Stimulated activated naive CD8-positive, alpha-beta T cell treated with anti-CD3 and anti-CD28 coated beads, Interleukin-15, Interleukin-2, amounts not matched to agents 100 ng/mL and 50 ng/mL, for 24 hours (primary cell): ENCODE measurements around the gene ELK4.

Source experiments
- H3K27ac Mint-ChIP-seq: one replicate; pipeline ENCODE4 v1.8.0; 2021; ENCODE audit warnings: mild to moderate bottlenecking, mixed read lengths
- H3K27me3 Mint-ChIP-seq: one replicate; pipeline ENCODE4 v1.8.0; 2021; ENCODE audit warnings: mixed read lengths
- H3K36me3 Mint-ChIP-seq: one replicate; pipeline ENCODE4 v1.8.0; 2021; ENCODE audit warnings: low read depth, mixed read lengths
- H3K4me1 Mint-ChIP-seq: one replicate; pipeline ENCODE4 v1.8.0; 2021; ENCODE audit warnings: low read depth, mixed read lengths
- H3K4me3 Mint-ChIP-seq: one replicate; pipeline ENCODE4 v1.8.0; 2021; ENCODE audit warnings: mild to moderate bottlenecking, mixed read lengths
- H3K9me3 Mint-ChIP-seq: one replicate; pipeline ENCODE4 v1.8.0; 2021; ENCODE audit warnings: mixed read lengths

Gene ELK4

GRCh38 chr1:205627956-205628355, 3.9 kb downstream of the ELK4 start:
- H3K27me3 Mint-ChIP-seq, result no peaks in the 10 kb centered on the region
- peak overlapping the region; percentile 47 for H3K4me3 Mint-ChIP-seq
- peaks cover 69% of the 10 kb centered on the region for H3K4me1 Mint-ChIP-seq
- peak overlapping the region; percentile 76 for H3K27ac Mint-ChIP-seq
- no peaks in the 10 kb centered on the region for H3K9me3 Mint-ChIP-seq
- peaks cover 46% of the 10 kb centered on the region for H3K36me3 Mint-ChIP-seq

DNA sequence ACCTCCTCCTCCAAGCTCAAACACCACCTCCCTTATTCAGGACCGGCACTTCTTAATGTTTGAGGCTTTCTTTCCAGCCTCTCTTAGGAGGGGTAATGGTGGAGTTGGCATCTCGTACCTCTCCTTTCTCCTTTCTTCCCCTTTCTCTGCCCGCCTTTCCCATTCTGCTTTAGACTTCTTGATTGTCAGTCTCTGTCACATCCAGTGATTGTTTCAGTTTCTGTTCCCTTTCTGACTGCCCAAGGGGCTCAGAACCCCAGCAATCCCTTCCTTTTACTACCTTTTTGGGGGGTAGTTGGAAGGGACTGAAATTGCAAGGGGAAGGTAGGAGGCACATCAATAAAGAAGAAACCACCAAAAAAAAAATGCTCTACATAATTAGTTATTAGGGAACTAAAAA, 5.6 kb downstream of the ELK4 start:
- H3K27me3 Mint-ChIP-seq, result no peaks in the 10 kb centered on the region
- H3K36me3 Mint-ChIP-seq, result peaks cover 56% of the 10 kb centered on the region

DNA sequence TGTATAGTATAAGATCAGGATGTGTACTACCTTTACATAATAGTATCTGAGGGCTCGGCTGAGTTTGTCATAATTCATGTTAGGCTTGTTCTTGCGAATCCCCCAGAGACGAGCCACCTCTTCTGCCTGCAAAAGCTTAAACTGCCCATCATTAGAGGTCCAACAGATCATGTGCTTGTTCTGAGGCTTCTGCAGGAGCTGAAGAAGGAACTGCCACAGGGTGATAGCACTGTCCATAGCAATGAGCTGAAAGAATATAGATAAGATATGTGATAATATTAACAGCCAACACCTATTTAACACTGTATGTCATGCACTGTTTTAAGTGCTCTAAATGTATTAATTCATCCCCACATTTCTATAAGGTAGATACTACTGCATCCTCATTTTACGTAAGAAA, 8.2 kb downstream of the ELK4 start:
- Mint-ChIP-seq H3K4me3 (no peak overlapping the region), H3K36me3 (peaks cover 74% of the 10 kb centered on the region), H3K27ac (no peak overlapping the region), H3K4me1 (peaks cover 45% of the 10 kb centered on the region), H3K9me3 (no peaks in the 10 kb centered on the region), H3K27me3 (no peaks in the 10 kb centered on the region)

More for the DNA sequence above, 5.6 kb downstream of the ELK4 start:
- H3K4me3 Mint-ChIP-seq, result peak overlapping the region; percentile 30
- peaks cover 61% of the 10 kb centered on the region for H3K4me1 Mint-ChIP-seq
- peak overlapping the region; percentile 65 for H3K27ac Mint-ChIP-seq
- H3K9me3 Mint-ChIP-seq, result no peaks in the 10 kb centered on the region

DNA sequence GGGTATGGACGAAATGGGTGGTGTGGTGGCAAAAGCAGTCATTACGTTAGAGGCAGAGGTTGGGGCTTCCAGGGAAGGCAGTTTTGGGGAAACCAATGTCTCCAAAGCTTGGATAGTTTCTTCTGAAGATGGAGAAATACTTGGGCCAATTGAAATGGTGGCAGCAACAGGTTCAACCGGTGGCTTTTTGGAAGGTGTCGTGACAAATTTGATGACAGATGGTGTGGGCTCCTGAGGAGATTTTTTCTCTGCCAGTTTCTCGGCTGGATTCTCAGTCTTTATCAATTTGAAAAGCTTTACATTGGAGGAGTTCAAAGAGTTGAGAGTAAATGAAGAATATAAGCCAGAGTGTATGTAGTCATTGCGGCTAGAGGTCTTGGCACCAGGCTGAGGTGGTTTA, 11.5 kb downstream of the ELK4 start:
- Mint-ChIP-seq H3K9me3 (no peaks in the 10 kb centered on the region), H3K27me3 (no peaks in the 10 kb centered on the region), H3K4me1 (peaks cover 29% of the 10 kb centered on the region), H3K36me3 (peaks cover 70% of the 10 kb centered on the region), H3K27ac (no peak overlapping the region), H3K4me3 (no peak overlapping the region)

DNA sequence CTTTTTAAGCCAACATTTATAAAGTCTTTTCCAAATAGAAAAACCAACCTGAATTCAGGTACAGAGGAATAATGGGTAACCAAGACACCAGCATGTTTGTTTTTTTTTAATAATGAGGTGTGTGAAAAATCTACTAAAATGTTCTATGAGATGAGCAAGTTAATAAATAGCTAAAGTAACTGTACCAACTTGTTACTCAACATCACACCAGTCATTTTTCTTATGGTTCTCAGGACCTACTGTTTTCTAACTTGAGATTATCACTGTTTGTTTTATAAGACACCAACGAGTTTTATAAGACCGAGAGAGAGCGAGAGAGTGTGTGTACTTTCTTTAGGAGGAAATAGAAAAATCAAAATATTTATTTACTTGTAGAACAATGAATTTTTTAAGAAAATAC, 12.4 kb downstream of the ELK4 start:
- Mint-ChIP-seq H3K27ac (no peak overlapping the region), H3K36me3 (peaks cover 69% of the 10 kb centered on the region), H3K4me1 (peaks cover 21% of the 10 kb centered on the region), H3K4me3 (no peak overlapping the region), H3K27me3 (no peaks in the 10 kb centered on the region), H3K9me3 (no peaks in the 10 kb centered on the region)

- Mint-ChIP-seq H3K4me3 (no peak overlapping the region), H3K27me3 (no peaks in the 10 kb centered on the region), H3K4me1 (peaks cover 31% of the 10 kb centered on the region), H3K36me3 (peaks cover 70% of the 10 kb centered on the region), H3K27ac (peak overlapping the region; percentile 38), H3K9me3 (no peaks in the 10 kb centered on the region)
Measured at GRCh38 chr1:205616563-205617293, 15.1 kb downstream of the ELK4 start.

DNA sequence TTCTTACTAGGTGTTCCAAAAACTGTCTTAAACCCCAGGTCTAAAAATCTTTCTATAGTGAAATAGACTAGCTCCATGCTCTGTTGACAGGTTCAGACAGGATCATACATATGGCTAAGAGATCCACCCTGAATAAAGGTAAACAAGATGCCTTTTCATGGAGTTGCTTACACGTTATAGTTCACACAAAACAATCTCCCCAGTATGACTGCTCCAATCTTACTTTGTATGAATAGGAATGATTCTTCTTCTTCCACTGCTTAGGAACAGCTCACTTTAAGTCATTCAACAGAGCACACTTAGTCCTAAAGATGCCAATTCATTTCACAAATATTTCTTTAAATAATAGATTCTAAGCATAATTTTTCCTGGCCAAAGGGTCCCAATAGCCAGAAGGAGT, 16.0 kb downstream of the ELK4 start:
- H3K4me1 Mint-ChIP-seq, result peaks cover 41% of the 10 kb centered on the region
- no peak overlapping the region for H3K4me3 Mint-ChIP-seq
- peak overlapping the region; percentile 40 for H3K27ac Mint-ChIP-seq
- no peaks in the 10 kb centered on the region for H3K9me3 Mint-ChIP-seq
- H3K27me3 Mint-ChIP-seq, result no peaks in the 10 kb centered on the region
- H3K36me3 Mint-ChIP-seq, result peaks cover 76% of the 10 kb centered on the region

DNA sequence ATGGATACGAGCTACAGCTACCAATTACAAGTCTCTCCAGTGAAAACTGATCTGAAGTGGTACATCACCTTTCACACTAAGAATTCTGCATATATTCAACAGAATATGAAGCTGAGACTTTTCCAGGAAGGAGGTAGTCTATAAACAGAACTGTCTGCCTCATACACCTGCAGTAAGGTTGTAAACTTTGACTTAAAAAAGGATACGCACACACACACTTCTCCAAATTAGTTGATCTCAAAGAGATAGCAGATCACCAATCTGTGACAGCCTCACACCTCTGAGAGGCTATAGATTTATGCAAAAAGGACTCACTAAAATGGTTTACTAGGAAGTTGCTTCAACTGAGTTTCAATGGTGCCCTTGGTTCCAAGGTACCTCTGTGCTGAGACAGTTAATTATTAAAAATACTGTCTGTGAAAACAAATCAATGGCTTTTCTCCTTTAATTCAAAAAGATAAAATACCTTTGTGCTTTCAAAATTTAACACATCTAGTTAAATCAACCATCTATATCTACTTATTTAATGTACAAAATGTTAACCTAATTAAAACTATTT, 17.9 kb downstream of the ELK4 start:
- no peaks in the 10 kb centered on the region for H3K27me3 Mint-ChIP-seq
- H3K4me1 Mint-ChIP-seq, result peaks cover 58% of the 10 kb centered on the region
- H3K36me3 Mint-ChIP-seq, result peaks cover 77% of the 10 kb centered on the region
- H3K4me3 Mint-ChIP-seq, result no peak overlapping the region
- H3K9me3 Mint-ChIP-seq, result no peaks in the 10 kb centered on the region
- peak overlapping the region; percentile 11 for H3K27ac Mint-ChIP-seq

DNA sequence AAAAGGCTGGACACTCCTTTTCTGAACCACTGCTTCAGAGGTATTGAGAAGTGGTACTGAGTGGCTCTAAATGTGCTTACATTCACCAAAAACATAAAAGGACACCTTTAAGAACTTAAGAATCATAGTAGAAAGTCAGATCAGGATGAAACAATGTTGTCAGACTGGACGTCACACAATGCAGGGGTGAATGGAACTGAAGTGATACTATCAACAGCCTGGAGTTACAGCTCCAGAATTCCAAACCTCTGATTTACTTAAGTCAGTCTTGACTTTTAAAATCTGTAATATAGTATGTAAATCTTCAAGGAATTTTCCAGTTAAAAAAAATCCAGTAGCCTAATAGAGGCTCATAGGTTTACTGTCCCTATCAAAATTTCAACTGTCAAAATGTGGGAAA, 19.3 kb downstream of the ELK4 start:
- H3K9me3 Mint-ChIP-seq, result no peaks in the 10 kb centered on the region
- peaks cover 58% of the 10 kb centered on the region for H3K4me1 Mint-ChIP-seq
- no peak overlapping the region for H3K27ac Mint-ChIP-seq
- no peak overlapping the region for H3K4me3 Mint-ChIP-seq
- no peaks in the 10 kb centered on the region for H3K27me3 Mint-ChIP-seq
- peaks cover 79% of the 10 kb centered on the region for H3K36me3 Mint-ChIP-seq

GRCh38 chr1:205612104-205612503, 19.7 kb downstream of the ELK4 start:
- Mint-ChIP-seq H3K4me1 (peaks cover 58% of the 10 kb centered on the region), H3K36me3 (peaks cover 80% of the 10 kb centered on the region)

DNA sequence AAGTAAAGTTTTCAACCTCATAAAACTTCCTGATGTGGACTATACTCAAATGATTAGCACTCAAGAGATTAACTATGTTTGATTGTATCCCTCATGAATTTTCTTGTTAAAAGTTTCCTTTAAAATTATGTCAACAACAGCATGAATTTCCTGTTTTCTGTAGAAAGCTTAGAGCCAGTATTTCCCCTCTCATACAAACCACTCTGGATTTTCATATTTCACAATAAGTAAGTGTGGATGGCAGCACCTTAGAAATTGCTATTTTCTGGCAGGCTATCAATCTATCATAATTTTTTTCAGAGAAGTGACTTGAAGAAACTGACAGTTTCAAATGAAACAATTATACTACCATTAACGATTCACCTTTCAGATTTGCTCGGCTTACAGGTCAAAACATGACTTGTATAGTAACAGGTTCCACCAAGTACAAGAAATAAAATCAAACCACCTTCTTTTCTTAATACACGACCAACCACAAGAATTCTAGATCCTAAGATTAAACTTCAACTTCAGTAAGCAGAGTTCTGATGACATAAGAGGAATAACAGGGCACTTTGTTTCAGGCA, 20.8 kb downstream of the ELK4 start:
- Mint-ChIP-seq H3K27me3 (no peaks in the 10 kb centered on the region), H3K4me1 (peaks cover 51% of the 10 kb centered on the region), H3K27ac (peak overlapping the region; percentile 10), H3K9me3 (no peaks in the 10 kb centered on the region), H3K36me3 (peaks cover 76% of the 10 kb centered on the region), H3K4me3 (no peak overlapping the region)

More at GRCh38 chr1:205612104-205612503, 19.7 kb downstream of the ELK4 start:
- Mint-ChIP-seq H3K27ac (no peak overlapping the region), H3K9me3 (no peaks in the 10 kb centered on the region), H3K27me3 (no peaks in the 10 kb centered on the region), H3K4me3 (no peak overlapping the region)

GRCh38 chr1:205610036-205610435, 21.8 kb downstream of the ELK4 start:
- no peaks in the 10 kb centered on the region for H3K27me3 Mint-ChIP-seq
- peaks cover 44% of the 10 kb centered on the region for H3K4me1 Mint-ChIP-seq
- no peak overlapping the region for H3K4me3 Mint-ChIP-seq
- H3K9me3 Mint-ChIP-seq, result no peaks in the 10 kb centered on the region
- peaks cover 72% of the 10 kb centered on the region for H3K36me3 Mint-ChIP-seq
- peak overlapping the region; percentile 14 for H3K27ac Mint-ChIP-seq

DNA sequence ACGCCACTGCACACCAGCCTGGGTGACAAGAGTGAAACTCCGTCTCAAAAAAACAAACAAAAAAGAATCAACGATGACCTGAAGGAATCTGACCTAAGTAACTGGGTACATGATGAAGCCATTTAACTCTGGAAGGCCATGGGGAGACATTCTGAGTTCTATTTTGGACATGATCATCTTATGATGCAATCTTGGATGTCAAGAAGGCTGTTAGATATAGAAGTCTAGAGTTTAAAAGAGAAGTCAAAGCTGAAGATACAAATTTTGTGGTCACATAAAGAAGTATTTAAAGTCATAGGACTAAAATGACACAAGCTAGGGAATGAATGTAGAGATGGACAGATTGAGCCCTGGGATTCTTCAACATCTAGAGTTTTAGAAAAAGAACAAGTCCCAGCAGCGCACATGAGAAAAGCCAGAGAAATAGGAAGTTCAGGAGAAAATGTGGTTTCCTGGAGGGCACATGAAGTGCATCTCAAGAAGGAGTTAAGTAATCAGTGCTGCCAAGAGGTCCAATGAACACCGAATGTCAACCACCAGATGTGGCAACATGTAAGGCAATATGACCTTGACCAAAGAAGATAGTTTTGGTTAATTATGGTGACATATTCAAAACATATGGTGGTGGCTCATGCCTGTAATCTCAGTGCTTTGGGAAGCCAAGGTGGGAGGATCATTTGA, 26.8 kb downstream of the ELK4 start:
- peaks cover 36% of the 10 kb centered on the region for H3K4me1 Mint-ChIP-seq

DNA sequence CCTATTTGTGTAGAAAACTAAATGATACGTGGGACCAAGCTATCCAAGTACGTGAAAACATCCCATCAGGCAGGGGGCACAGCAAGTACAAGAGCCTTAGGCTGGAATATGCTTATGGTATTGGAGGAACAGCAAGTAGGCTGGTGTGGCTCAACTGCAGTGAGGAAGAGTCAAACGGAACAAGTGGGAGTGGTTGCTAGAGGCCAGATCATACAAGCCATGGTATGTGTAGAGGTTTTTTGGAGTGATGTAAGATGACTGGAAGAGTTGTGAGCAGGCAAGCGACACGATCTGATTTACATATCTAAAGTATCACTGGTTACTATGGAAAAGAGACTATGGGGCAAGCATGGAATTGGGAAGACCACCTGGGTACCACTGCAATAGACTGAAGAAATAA, 27.8 kb downstream of the ELK4 start:
- Mint-ChIP-seq H3K27me3 (no peaks in the 10 kb centered on the region), H3K4me1 (peaks cover 32% of the 10 kb centered on the region), H3K9me3 (no peaks in the 10 kb centered on the region), H3K4me3 (no peak overlapping the region), H3K36me3 (peaks cover 38% of the 10 kb centered on the region), H3K27ac (peak overlapping the region; percentile 14)

More for the DNA sequence above, 26.8 kb downstream of the ELK4 start:
- Mint-ChIP-seq H3K27me3 (no peaks in the 10 kb centered on the region), H3K9me3 (no peaks in the 10 kb centered on the region), H3K4me3 (no peak overlapping the region), H3K27ac (no peak overlapping the region), H3K36me3 (peaks cover 46% of the 10 kb centered on the region)

- H3K4me1 Mint-ChIP-seq, result peaks cover 29% of the 10 kb centered on the region
- no peaks in the 10 kb centered on the region for H3K9me3 Mint-ChIP-seq
- no peak overlapping the region for H3K27ac Mint-ChIP-seq
- peaks cover 40% of the 10 kb centered on the region for H3K36me3 Mint-ChIP-seq
- H3K4me3 Mint-ChIP-seq, result no peak overlapping the region
- H3K27me3 Mint-ChIP-seq, result no peaks in the 10 kb centered on the region
Measured at GRCh38 chr1:205601205-205601604, 30.6 kb downstream of the ELK4 start.
